Suprapubic skin (tissue), 4 donors: ENCODE measurements around the gene KIAA1328. TPM values are rescaled to one million over a fixed set of nuclear protein-coding genes. Genes with fewer than 3 reads are reported as not detected.

ENCODE experiments used
- DNase-seq, 2 donors: peaks; one replicate each; pipeline ENCODE4 v3.0.0-alpha.2; 2019; ENCODE audit warnings: low spot score in 2 of 2
- H3K27ac ChIP-seq: fragments of 200-600 bp; sonication (generic); one replicate; pipeline ENCODE4 v1.5.1; 2019
- H3K27me3 ChIP-seq: fragments of 200-600 bp; sonication (generic); one replicate; pipeline ENCODE4 v1.5.1; 2019
- H3K36me3 ChIP-seq: fragments of 200-600 bp; sonication (generic); one replicate; pipeline ENCODE4 v1.5.1; 2019
- H3K4me1 ChIP-seq: fragments of 200-600 bp; sonication (generic); one replicate; pipeline ENCODE4 v1.5.1; 2019
- H3K4me3 ChIP-seq: fragments of 200-600 bp; sonication (generic); one replicate; pipeline ENCODE4 v1.5.1; 2019; ENCODE audit warnings: mild to moderate bottlenecking
- H3K9me3 ChIP-seq: fragments of 200-600 bp; sonication (generic); one replicate; pipeline ENCODE4 v1.5.1; 2019
- EP300 ChIP-seq: sonication (generic); formaldehyde crosslinking; IDR thresholded peaks from one replicate; pipeline ENCODE4 v1.6.1; 2017; ENCODE audit warnings: antibody characterized with exemption
- POLR2A ChIP-seq, 2 donors: fragments of 450-650 bp; IDR thresholded peaks; one replicate each; pipeline ENCODE4 v1.6.1; 2017; ENCODE audit warnings: antibody characterized with exemption in 2 of 2, mild to moderate bottlenecking in 2 of 2, moderate library complexity in 2 of 2
- POLR2AphosphoS5 ChIP-seq, 3 donors: sonication (generic); formaldehyde crosslinking; IDR thresholded peaks; one replicate each; pipeline ENCODE4 v1.6.1; 2017; ENCODE audit warnings: antibody characterized with exemption in 3 of 3
- WGBS: methylation state at CpG from one replicate; pipeline ENCODE4 v1.1.5; 2018; 5-methylcytosine and 5-hydroxymethylcytosine counted together
- total RNA-seq, 4 donors: library from RNA; depleted of rRNA; stranded (reverse); fragments of >200 nt; gene quantifications; one replicate each; pipeline ENCODE4 v1.1.0, GENCODE V29; 2016
- TF ChIP-seq, protein P1 (sequence below), 2 donors: fragments of 200-600 bp in 1 of 2; fragments of 450-650 bp in 1 of 2; sonication (generic) in 1 of 2; IDR thresholded peaks; one replicate each; pipeline ENCODE4 v1.5.1; 2016 to 2019; ENCODE audit warnings: antibody characterized with exemption in 2 of 2, mild to moderate bottlenecking in 1 of 2, moderate library complexity in 1 of 2

Gene KIAA1328
- total RNA-seq, 4 donors from 2014 or later: 14.5 to 55.7 (median 21.6) TPM

DNA sequence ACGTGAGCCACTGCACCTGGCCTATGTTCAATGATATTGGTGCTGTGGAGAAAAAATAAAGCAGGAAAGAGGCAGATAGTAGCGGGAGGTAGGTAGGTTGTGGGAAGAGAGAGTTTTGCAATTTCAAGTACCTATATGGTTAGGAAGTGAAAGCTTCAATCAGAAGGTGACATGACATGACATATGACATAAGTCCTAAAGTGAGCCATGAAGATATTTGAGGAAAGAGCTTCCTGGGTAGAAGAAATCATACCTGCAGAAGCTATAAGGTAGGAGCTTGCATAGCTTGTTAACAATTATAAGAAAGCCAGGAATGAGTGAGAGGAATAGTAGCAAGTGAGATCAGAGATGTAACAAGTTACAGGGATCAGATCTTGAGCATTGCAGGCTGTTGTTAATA lies 4.2 kb downstream of the KIAA1328 start:
- Histone ChIP-seq H3K9me3 (no peaks in the 10 kb centered on the region), H3K4me3 (no peak overlapping the region), H3K27me3 (no peaks in the 10 kb centered on the region), H3K36me3 (peaks cover 13% of the 10 kb centered on the region), H3K4me1 (peaks cover 19% of the 10 kb centered on the region), H3K27ac (no peak overlapping the region)
- 95% methylated on average over 2 of the region's 2 CpGs for WGBS
- no peak for TF ChIP-seq POLR2AphosphoS5 (IDR thresholded peaks at IDR 0.05)
- TF ChIP-seq POLR2A (IDR thresholded peaks at IDR 0.05): no peak
- TF ChIP-seq EP300: no peak
- TF ChIP-seq, protein P1, sequence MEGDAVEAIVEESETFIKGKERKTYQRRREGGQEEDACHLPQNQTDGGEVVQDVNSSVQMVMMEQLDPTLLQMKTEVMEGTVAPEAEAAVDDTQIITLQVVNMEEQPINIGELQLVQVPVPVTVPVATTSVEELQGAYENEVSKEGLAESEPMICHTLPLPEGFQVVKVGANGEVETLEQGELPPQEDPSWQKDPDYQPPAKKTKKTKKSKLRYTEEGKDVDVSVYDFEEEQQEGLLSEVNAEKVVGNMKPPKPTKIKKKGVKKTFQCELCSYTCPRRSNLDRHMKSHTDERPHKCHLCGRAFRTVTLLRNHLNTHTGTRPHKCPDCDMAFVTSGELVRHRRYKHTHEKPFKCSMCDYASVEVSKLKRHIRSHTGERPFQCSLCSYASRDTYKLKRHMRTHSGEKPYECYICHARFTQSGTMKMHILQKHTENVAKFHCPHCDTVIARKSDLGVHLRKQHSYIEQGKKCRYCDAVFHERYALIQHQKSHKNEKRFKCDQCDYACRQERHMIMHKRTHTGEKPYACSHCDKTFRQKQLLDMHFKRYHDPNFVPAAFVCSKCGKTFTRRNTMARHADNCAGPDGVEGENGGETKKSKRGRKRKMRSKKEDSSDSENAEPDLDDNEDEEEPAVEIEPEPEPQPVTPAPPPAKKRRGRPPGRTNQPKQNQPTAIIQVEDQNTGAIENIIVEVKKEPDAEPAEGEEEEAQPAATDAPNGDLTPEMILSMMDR (IDR thresholded peaks at IDR 0.05): no peak
- no peak for DNase-seq

DNA sequence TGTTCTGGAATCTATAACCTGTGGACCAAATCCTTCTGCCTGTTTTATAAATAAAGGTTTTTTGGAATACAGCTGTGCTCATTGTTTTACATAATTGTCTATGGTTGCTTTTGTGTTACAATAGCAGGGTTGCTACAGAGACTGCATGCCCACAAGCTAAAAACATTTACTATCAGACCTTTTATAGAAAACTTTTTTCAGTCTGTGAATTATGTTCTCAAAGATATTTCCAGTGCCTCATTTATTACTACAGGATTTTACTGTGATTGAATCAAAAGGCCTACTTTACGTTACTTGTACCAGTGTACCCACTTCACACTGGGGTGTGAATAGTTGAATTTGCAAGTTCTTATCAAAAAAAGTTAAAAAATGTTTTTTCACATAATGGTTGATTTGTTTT lies 7.0 kb downstream of the KIAA1328 start:
- Histone ChIP-seq H3K27ac (no peak overlapping the region), H3K4me1 (peaks cover 1% of the 10 kb centered on the region), H3K4me3 (no peak overlapping the region), H3K9me3 (no peaks in the 10 kb centered on the region), H3K36me3 (peaks cover 13% of the 10 kb centered on the region), H3K27me3 (no peaks in the 10 kb centered on the region)
- TF ChIP-seq POLR2A (IDR thresholded peaks at IDR 0.05): no peak
- no peak for TF ChIP-seq EP300
- TF ChIP-seq, protein P1 (IDR thresholded peaks at IDR 0.05): no peak
- TF ChIP-seq POLR2AphosphoS5 (IDR thresholded peaks at IDR 0.05): no peak
- no peak for DNase-seq
- WGBS: 96% methylated on average over 1 of the region's 1 CpG

DNA sequence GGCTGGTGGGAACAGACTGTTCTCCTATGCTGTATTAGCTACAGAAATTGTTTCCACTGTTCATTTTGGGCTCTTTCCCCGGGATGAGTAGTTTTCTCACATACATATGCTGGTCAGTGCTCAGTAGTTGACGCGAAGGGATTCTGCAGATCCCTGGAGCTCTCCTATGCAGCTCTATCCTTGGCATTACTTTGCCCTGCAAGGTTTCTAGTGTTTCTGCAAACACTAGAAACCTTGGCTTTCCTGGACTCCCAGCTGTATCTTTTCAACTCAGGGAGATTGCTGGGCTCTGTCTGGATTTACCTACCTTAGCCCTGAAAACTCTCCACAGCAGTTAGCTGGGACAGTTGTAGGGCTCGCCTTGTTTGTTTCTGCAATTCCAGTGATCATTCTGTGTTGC lies 10.9 kb downstream of the KIAA1328 start:
- no peak overlapping the region for H3K4me3 ChIP-seq
- 98% methylated on average over 4 of the region's 4 CpGs for WGBS
- TF ChIP-seq, protein P1 (IDR thresholded peaks at IDR 0.05): no peak
- no peak for TF ChIP-seq EP300
- H3K9me3 ChIP-seq: no peaks in the 10 kb centered on the region
- no peak overlapping the region for H3K27ac ChIP-seq
- H3K27me3 ChIP-seq: no peaks in the 10 kb centered on the region
- peaks cover 13% of the 10 kb centered on the region for H3K36me3 ChIP-seq
- no peaks in the 10 kb centered on the region for H3K4me1 ChIP-seq
- no peak for DNase-seq

DNA sequence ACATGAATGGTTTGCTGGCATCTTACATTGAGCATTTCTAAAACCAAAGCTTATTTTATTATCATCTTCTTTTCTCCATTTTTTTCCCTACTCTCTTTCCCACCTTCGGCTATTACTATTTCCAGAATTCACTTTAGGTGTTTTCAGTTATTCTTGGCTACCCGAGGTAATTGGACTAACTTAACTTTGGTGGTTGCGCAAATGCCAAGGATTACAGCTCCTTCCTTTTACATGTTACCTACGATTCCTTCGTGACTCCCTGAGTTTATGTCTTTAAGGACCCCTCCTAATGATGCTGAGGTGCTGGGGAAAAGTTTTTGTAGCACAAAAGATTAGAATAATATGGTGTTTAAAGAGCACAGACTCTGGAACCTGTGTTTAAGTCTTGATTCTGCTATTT lies 14.3 kb downstream of the KIAA1328 start:
- no peaks in the 10 kb centered on the region for H3K4me1 ChIP-seq
- H3K4me3 ChIP-seq: no peak overlapping the region
- 89% methylated on average over 5 of the region's 5 CpGs for WGBS
- H3K9me3 ChIP-seq: no peaks in the 10 kb centered on the region
- DNase-seq: no peak
- H3K27me3 ChIP-seq: no peaks in the 10 kb centered on the region
- H3K36me3 ChIP-seq: no peaks in the 10 kb centered on the region
- H3K27ac ChIP-seq: no peak overlapping the region
- TF ChIP-seq EP300 (no peak), POLR2A (IDR thresholded peaks at IDR 0.05) (no peak), POLR2AphosphoS5 (IDR thresholded peaks at IDR 0.05) (no peak)
- TF ChIP-seq, protein P1 (IDR thresholded peaks at IDR 0.05): no peak

DNA sequence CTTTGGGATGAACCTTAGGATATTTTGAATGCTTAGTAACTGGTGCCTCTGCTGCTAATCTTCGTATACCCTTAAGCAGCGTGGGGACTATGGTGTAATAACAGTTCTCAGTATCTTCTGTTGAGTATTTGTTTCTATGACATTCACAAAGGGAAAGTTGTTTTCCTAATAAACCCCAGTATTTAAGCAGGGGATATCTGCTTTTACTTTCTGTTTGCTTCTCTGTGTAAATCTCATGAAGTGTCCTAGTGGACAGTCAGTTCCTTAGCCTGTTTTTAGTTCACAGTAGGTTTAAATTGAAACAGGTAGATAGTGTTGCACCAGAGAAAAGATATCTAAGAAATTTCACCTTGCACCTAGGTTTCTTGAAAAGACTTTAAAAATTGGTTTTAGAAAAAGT lies 14.9 kb downstream of the KIAA1328 start:
- Histone ChIP-seq H3K9me3 (no peaks in the 10 kb centered on the region), H3K36me3 (no peaks in the 10 kb centered on the region), H3K4me1 (no peaks in the 10 kb centered on the region), H3K4me3 (no peak overlapping the region), H3K27ac (no peak overlapping the region), H3K27me3 (no peaks in the 10 kb centered on the region)
- TF ChIP-seq, protein P1 (IDR thresholded peaks at IDR 0.05): no peak
- TF ChIP-seq POLR2A (IDR thresholded peaks at IDR 0.05) (no peak), EP300 (no peak), POLR2AphosphoS5 (IDR thresholded peaks at IDR 0.05) (no peak)
- WGBS: 88% methylated on average over 2 of the region's 2 CpGs
- DNase-seq: no peak
